Keratinocyte (primary cell): ENCODE results near the gene CHMP2A. TPM values are rescaled to one million over a fixed set of nuclear protein-coding genes. Genes with fewer than 3 reads are reported as not detected.
A peak's percentile ranks its signal among the peaks of the same experiment; 100 is the strongest.

Experiments
- DNase-seq: peaks from one replicate; pipeline ENCODE4 v3.0.0-alpha.2; 2011; ENCODE audit warnings: low read depth, missing footprints, low spot score
- FAIRE-seq: peaks from 2 replicates; lab custom pipeline; 2011; peaks lifted over from hg19 to GRCh38; lab: Jason Lieb, UNC
- H2AFZ ChIP-seq: 2 replicates; pipeline ENCODE4 v1.6.0; 2012; ENCODE audit warnings: low read length, control low read depth, inconsistent platforms; ENCODE audit not compliant: control insufficient read depth
- H3K27ac ChIP-seq: 2 replicates; pipeline ENCODE4 v1.5.1; 2011; ENCODE audit warnings: low read length; ENCODE audit not compliant: control insufficient read depth, insufficient read depth
- H3K27me3 ChIP-seq: 3 replicates; pipeline ENCODE4 v1.6.0; 2011; ENCODE audit warnings: low read length; ENCODE audit not compliant: control insufficient read depth, insufficient read depth; ENCODE audit errors: extremely low read depth
- H3K36me3 ChIP-seq, 2 experiments: 2 replicates in 1 of 2; 3 replicates in 1 of 2; pipeline ENCODE4 v1.5.1; 2011; ENCODE audit warnings: low read length in 2 of 2, mild to moderate bottlenecking in 1 of 2; ENCODE audit not compliant: control insufficient read depth in 2 of 2, insufficient read depth in 2 of 2; ENCODE audit errors: extremely low read depth in 1 of 2
- H3K4me1 ChIP-seq: 3 replicates; pipeline ENCODE4 v1.5.1; 2011; ENCODE audit warnings: low read length; ENCODE audit not compliant: control insufficient read depth, insufficient read depth; ENCODE audit errors: extremely low read depth
- H3K4me2 ChIP-seq: 3 replicates; pipeline ENCODE4 v1.6.0; 2011; ENCODE audit warnings: low read depth, low read length; ENCODE audit not compliant: control insufficient read depth, insufficient read depth; ENCODE audit errors: extremely low read depth
- H3K4me3 ChIP-seq, 3 experiments: fragments of 200-600 bp in 1 of 3; sonication (generic) in 1 of 3; 2 replicates in 2 of 3; 3 replicates in 1 of 3; pipeline ENCODE4 v1.5.1; 2011 to 2016; ENCODE audit warnings: low read length in 3 of 3, mild to moderate bottlenecking in 3 of 3, control low read depth in 2 of 3, inconsistent platforms in 1 of 3, low read depth in 1 of 3, mixed read lengths in 1 of 3, mixed run types in 1 of 3, moderate library complexity in 1 of 3; ENCODE audit not compliant: control insufficient read depth in 2 of 3, insufficient read depth in 2 of 3; ENCODE audit errors: extremely low read depth in 1 of 3
- H3K79me2 ChIP-seq: 2 replicates; pipeline ENCODE4 v1.6.0; 2012; ENCODE audit warnings: low read length; ENCODE audit not compliant: control insufficient read depth, insufficient read depth
- H3K9ac ChIP-seq: 3 replicates; pipeline ENCODE4 v1.6.0; 2011; ENCODE audit warnings: low read length; ENCODE audit not compliant: control insufficient read depth, insufficient read depth; ENCODE audit errors: extremely low read depth
- H3K9me1 ChIP-seq: 3 replicates; pipeline ENCODE4 v1.6.0; 2011; ENCODE audit warnings: low read length; ENCODE audit not compliant: control insufficient read depth, insufficient read depth; ENCODE audit errors: extremely low read depth
- H3K9me3 ChIP-seq: 2 replicates; pipeline ENCODE4 v1.5.1; 2012; ENCODE audit warnings: low read depth, low read length; ENCODE audit not compliant: control insufficient read depth
- H4K20me1 ChIP-seq: 3 replicates; pipeline ENCODE4 v1.6.0; 2011; ENCODE audit warnings: low read length; ENCODE audit not compliant: control insufficient read depth, insufficient read depth; ENCODE audit errors: extremely low read depth
- CTCF ChIP-seq, 3 experiments: IDR thresholded peaks in 1 of 3; conservative IDR thresholded peaks in 1 of 3; optimal IDR thresholded peaks in 1 of 3; 2 replicates in 2 of 3; 3 replicates in 1 of 3; pipeline versions ENCODE3 to v1.5.1; 2011; ENCODE audit warnings: low read length in 3 of 3, mild to moderate bottlenecking in 3 of 3, moderate library complexity in 2 of 3, control low read depth in 1 of 3, inconsistent platforms in 1 of 3; ENCODE audit not compliant: insufficient read depth in 2 of 3; ENCODE audit errors: extremely low read depth in 1 of 3
- EZH2 ChIP-seq: IDR thresholded peaks from one replicate; pipeline ENCODE4 v1.6.1; 2012; ENCODE audit warnings: inconsistent platforms, mild to moderate bottlenecking, low read length, moderate library complexity
- dilution Hi-C: fragments of 300-500 bp; cut with MboI; formaldehyde crosslinking; loops from one replicate; pipeline ENCODE4 v1.7.0; 2020; ENCODE audit warnings: low sequenced_read_pairs; ENCODE audit not compliant: extremely low pct_ligation_motif_present
- polyA plus RNA-seq, 5 experiments: library from polyadenylated mRNA; depleted of rRNA in 3 of 5; stranded (reverse) in 3 of 5; stranded (forward) in 1 of 5; unstranded in 1 of 5; fragments of >200 nt; gene quantifications; 1 replicate in 1 of 5; 2 replicates in 3 of 5; 3 replicates in 1 of 5; pipeline versions ENCODE4 v1.2.1 to v1.2.3, GENCODE V29; 2011 to 2012; ENCODE audit warnings: missing spikeins in 2 of 5, low read depth in 1 of 5, low replicate concordance in 1 of 5

The CHMP2A gene
- polyA plus RNA-seq, 1 donor (not counting 4 experiments of a cell fraction or from before 2014, with no cell fraction given) = 115 TPM

- Histone ChIP-seq H3K4me3 (no peak overlapping the region), H3K79me2 (peaks cover 8% of the 10 kb centered on the region), H3K4me1 (peaks cover 13% of the 10 kb centered on the region), H2AFZ (no peak overlapping the region), H3K9me1 (no peaks in the 10 kb centered on the region), H3K9ac (no peak overlapping the region), H3K4me2 (peak overlapping the region; percentile 92), H3K36me3 (peaks cover 13 to 24% of the 10 kb centered on the region in 2 experiments), H3K9me3 (no peaks in the 10 kb centered on the region), H3K27me3 (no peaks in the 10 kb centered on the region), H3K27ac (no peak overlapping the region), H4K20me1 (no peaks in the 10 kb centered on the region)
- no peak for DNase-seq
- dilution Hi-C loops = no loop called here
- FAIRE-seq = no peak
- TF ChIP-seq CTCF (optimal IDR thresholded peaks at IDR 0.05 in 1 of 3, IDR thresholded peaks at IDR 0.05 in 1 of 3, conservative IDR thresholded peaks at IDR 0.05 in 1 of 3; ENCODE audit: extremely low read depth in 1 of 3, insufficient read depth in 2 of 3, low read length in 3 of 3) = no peak
- TF ChIP-seq EZH2 = no peak
These were observed 16.7 kb upstream of the CHMP2A start for GRCh38 chr19:58571575-58571947.

- H3K4me2 ChIP-seq = no peak overlapping the region
- H3K27me3 ChIP-seq = no peaks in the 10 kb centered on the region
- no peaks in the 10 kb centered on the region for H3K9me1 ChIP-seq
- H3K36me3 ChIP-seq = peaks cover 13 to 24% of the 10 kb centered on the region in 2 experiments
- no peak for FAIRE-seq
- H3K4me1 ChIP-seq = peaks cover 12% of the 10 kb centered on the region
- H3K9ac ChIP-seq = no peak overlapping the region
- H3K9me3 ChIP-seq = no peaks in the 10 kb centered on the region
- DNase-seq = no peak
- dilution Hi-C loops = no loop called here
- no peak overlapping the region for H3K27ac ChIP-seq
- TF ChIP-seq EZH2 (no peak), CTCF (optimal IDR thresholded peaks at IDR 0.05 in 1 of 3, IDR thresholded peaks at IDR 0.05 in 1 of 3, conservative IDR thresholded peaks at IDR 0.05 in 1 of 3; ENCODE audit: extremely low read depth in 1 of 3, insufficient read depth in 2 of 3, low read length in 3 of 3) (no peak)
- no peaks in the 10 kb centered on the region for H4K20me1 ChIP-seq
- peaks cover 7% of the 10 kb centered on the region for H3K79me2 ChIP-seq
- H2AFZ ChIP-seq = no peak overlapping the region
- no peak overlapping the region for H3K4me3 ChIP-seq
These were observed 16.1 kb upstream of the CHMP2A start for GRCh38 chr19:58570770-58571574.
